ENCODE measurements around the gene ANKMY1.

Gene ANKMY1

GRCh38 chr2:240451108-240451611 is 106.6 kb downstream of the ANKMY1 start:
- Histone ChIP-seq H3K27ac (no peak overlapping the region), H3K9me3 (ENCODE audit: severe bottlenecking) (no peaks in the 10 kb centered on the region), H3K27me3 (ENCODE audit: insufficient read depth, low read depth, severe bottlenecking) (no peaks in the 10 kb centered on the region), H3K4me3 (ENCODE audit: low read depth, low read length) (no peak overlapping the region), H3K36me3 (no peaks in the 10 kb centered on the region)
- TF ChIP-seq, protein P1, sequence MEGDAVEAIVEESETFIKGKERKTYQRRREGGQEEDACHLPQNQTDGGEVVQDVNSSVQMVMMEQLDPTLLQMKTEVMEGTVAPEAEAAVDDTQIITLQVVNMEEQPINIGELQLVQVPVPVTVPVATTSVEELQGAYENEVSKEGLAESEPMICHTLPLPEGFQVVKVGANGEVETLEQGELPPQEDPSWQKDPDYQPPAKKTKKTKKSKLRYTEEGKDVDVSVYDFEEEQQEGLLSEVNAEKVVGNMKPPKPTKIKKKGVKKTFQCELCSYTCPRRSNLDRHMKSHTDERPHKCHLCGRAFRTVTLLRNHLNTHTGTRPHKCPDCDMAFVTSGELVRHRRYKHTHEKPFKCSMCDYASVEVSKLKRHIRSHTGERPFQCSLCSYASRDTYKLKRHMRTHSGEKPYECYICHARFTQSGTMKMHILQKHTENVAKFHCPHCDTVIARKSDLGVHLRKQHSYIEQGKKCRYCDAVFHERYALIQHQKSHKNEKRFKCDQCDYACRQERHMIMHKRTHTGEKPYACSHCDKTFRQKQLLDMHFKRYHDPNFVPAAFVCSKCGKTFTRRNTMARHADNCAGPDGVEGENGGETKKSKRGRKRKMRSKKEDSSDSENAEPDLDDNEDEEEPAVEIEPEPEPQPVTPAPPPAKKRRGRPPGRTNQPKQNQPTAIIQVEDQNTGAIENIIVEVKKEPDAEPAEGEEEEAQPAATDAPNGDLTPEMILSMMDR (IDR thresholded peaks at IDR 0.05; ENCODE audit: low read depth, low read length), result no peak
- no peak for DNase-seq

- no peak for DNase-seq
- TF ChIP-seq, protein P1 (IDR thresholded peaks at IDR 0.05; ENCODE audit: low read depth, low read length), result no peak
- Histone ChIP-seq H3K36me3 (no peaks in the 10 kb centered on the region), H3K4me3 (ENCODE audit: low read depth, low read length) (no peak overlapping the region), H3K9me3 (ENCODE audit: severe bottlenecking) (no peaks in the 10 kb centered on the region), H3K27ac (no peak overlapping the region), H3K27me3 (ENCODE audit: insufficient read depth, low read depth, severe bottlenecking) (no peaks in the 10 kb centered on the region)
Observed at GRCh38 chr2:240450532-240451107, 107.2 kb downstream of the ANKMY1 start.

GRCh38 chr2:240449764-240450531 is 107.8 kb downstream of the ANKMY1 start:
- TF ChIP-seq, protein P1 (IDR thresholded peaks at IDR 0.05; ENCODE audit: low read depth, low read length), result no peak

GRCh38 chr2:240448387-240449274 is 109.2 kb downstream of the ANKMY1 start:
- H3K27ac ChIP-seq, result no peak overlapping the region
- H3K9me3 ChIP-seq (ENCODE audit: severe bottlenecking), result no peaks in the 10 kb centered on the region
- DNase-seq, result no peak
- no peaks in the 10 kb centered on the region for H3K27me3 ChIP-seq (ENCODE audit: insufficient read depth, low read depth, severe bottlenecking)
- TF ChIP-seq, protein P1 (IDR thresholded peaks at IDR 0.05; ENCODE audit: low read depth, low read length), result no peak
- no peaks in the 10 kb centered on the region for H3K36me3 ChIP-seq
- H3K4me3 ChIP-seq (ENCODE audit: low read depth, low read length), result no peak overlapping the region

More at GRCh38 chr2:240449764-240450531, 107.8 kb downstream of the ANKMY1 start:
- no peaks in the 10 kb centered on the region for H3K9me3 ChIP-seq (ENCODE audit: severe bottlenecking)
- H3K4me3 ChIP-seq (ENCODE audit: low read depth, low read length), result no peak overlapping the region
- H3K27me3 ChIP-seq (ENCODE audit: insufficient read depth, low read depth, severe bottlenecking), result no peaks in the 10 kb centered on the region
- no peaks in the 10 kb centered on the region for H3K36me3 ChIP-seq
- peak; percentile 63 for DNase-seq
- H3K27ac ChIP-seq, result no peak overlapping the region

DNA sequence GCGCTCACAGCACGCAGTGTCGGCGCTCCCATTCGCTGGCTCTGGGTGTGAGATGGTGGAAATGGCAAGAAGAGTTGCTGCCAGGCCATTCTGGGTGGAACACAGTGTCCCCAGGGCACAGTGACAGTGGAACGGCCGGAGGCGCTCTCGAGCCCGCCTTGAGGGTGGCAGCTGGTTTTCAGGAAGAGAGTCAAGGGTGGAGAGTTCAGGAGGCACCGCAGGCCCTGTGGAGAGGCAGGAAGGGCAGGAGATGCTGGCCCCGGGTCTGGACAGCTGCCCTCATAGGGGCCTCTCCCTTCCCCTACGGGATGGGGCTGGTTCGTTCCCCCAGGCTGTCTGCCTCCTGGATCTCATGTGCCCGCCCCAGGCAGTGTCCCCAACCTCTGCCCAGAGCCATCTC is 109.9 kb downstream of the ANKMY1 start:
- Histone ChIP-seq H3K9me3 (ENCODE audit: severe bottlenecking) (no peaks in the 10 kb centered on the region), H3K27ac (no peak overlapping the region), H3K4me3 (ENCODE audit: low read depth, low read length) (no peak overlapping the region), H3K36me3 (no peaks in the 10 kb centered on the region), H3K27me3 (ENCODE audit: insufficient read depth, low read depth, severe bottlenecking) (no peaks in the 10 kb centered on the region)
- TF ChIP-seq, protein P1 (IDR thresholded peaks at IDR 0.05; ENCODE audit: low read depth, low read length), result no peak
- no peak for DNase-seq
